GM12801 (cell line): Measurements from ENCODE around the gene EVA1C.

Experiments used
- TF ChIP-seq, protein P1 (sequence below): IDR thresholded peaks from one replicate; pipeline ENCODE4 v1.5.1; 2011; ENCODE audit warnings: control low read depth; ENCODE audit not compliant: insufficient read length; ENCODE audit errors: extremely low read depth

Gene EVA1C

DNA sequence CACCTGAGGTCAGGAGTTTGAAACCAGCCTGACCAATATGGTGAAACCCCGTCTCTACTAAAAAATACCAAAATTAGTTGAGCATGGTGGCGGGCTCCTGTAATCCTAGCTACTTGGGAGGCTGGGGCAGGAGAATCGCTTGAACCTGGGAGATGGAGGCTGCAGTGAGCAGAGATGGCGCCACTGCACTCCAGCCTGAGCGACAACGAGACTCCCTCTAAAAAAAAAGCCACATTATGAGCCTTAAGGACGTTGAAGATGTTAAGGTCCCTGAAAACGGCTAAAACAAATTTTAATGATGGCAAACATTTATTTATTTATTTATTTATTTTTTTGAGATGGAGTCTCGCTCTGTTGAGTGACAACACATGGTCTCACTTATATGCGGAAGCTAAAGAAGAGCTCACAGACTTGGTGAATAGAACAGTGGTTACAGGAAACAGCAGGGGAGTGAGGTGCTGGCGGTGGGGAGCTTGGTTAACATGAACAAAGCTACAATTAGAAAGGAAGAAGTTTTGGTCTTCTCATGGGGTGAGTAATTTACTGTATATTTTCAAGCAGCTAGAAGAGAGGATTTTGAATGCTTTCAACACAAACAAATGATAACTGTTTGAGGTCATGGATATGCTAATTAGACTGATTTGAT, 125.8 kb downstream of the EVA1C start:
- TF ChIP-seq, protein P1, sequence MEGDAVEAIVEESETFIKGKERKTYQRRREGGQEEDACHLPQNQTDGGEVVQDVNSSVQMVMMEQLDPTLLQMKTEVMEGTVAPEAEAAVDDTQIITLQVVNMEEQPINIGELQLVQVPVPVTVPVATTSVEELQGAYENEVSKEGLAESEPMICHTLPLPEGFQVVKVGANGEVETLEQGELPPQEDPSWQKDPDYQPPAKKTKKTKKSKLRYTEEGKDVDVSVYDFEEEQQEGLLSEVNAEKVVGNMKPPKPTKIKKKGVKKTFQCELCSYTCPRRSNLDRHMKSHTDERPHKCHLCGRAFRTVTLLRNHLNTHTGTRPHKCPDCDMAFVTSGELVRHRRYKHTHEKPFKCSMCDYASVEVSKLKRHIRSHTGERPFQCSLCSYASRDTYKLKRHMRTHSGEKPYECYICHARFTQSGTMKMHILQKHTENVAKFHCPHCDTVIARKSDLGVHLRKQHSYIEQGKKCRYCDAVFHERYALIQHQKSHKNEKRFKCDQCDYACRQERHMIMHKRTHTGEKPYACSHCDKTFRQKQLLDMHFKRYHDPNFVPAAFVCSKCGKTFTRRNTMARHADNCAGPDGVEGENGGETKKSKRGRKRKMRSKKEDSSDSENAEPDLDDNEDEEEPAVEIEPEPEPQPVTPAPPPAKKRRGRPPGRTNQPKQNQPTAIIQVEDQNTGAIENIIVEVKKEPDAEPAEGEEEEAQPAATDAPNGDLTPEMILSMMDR: no peak

DNA sequence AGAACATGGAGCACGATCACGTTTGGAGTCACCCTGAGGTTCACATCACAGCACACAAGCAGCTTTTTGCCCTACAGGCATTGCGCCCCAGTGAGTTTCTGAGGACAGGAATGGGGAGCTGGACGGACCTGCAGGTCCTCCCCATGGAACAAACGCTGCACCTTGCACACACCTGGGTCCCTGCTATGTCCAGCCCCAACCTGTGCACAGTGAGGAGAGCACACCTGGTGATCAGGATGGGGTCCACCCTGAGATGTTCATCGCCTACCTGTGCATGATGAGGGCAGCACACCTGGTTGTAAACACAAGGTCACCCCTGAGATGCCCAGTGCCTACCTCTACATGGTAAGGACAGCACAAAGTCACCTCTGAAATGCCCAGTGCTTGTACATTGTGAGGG, 126.9 kb downstream of the EVA1C start:
- TF ChIP-seq, protein P1: no peak

DNA sequence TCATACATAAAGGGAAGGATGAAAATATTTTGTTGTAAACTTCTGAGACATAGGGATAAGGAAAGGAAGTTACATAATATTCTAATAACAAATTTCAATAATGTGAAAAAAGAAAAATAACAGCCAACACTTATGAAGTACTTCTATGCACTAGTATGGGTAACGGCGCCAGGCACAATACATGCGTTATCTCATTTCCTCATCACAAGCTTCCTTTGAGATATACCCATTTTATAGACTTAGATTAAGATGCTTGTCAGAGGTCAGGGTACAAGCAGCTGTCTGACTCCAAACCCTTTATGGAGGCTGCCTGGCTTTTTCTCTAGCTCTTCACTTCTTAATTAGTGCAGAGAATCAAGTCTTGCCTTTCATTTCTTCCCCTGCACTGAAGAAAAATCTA, 131.5 kb downstream of the EVA1C start:
- TF ChIP-seq, protein P1: no peak

DNA sequence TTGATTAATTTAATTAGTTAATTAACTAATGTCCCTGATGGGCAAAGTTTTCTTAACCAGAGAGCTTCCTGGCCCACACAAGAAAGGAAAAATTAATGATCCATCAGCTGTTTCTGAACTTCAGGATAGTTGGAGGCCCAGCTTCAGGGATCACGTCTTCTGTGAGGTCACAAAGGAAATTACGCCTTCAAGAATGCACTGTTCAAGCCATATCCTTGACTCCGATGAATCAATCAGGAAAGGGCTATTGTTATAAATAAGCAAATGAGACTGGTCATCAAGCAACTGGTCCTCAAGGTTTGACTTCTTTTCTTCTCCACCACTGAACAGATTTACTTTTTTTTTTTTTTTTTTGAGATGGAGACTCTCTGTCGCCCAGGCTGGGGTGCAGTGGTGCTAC, 132.2 kb downstream of the EVA1C start:
- TF ChIP-seq, protein P1: no peak

DNA sequence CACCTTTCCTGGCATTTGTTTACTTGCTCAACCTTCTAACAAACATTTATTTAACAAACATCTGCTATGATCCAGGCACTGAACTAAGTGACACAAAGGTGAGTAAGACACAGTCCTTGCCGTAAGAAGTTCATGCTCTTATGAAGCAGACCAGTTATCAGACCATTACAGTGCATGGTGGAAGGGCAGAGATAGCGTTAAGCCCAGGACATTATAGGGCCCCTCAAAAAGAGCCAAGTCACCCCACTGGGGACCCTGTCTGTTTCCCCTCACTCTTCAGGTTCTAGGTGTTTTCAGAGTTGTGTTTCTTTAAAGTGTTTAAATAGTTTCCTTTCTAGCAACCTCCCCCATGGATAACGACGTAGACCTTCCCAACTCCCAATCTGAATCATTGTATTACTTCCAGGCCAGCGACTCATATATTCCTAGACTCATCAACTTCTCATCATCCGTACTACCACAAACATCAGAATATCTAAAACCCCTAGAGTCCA, 133.5 kb downstream of the EVA1C start:
- TF ChIP-seq, protein P1: no peak

DNA sequence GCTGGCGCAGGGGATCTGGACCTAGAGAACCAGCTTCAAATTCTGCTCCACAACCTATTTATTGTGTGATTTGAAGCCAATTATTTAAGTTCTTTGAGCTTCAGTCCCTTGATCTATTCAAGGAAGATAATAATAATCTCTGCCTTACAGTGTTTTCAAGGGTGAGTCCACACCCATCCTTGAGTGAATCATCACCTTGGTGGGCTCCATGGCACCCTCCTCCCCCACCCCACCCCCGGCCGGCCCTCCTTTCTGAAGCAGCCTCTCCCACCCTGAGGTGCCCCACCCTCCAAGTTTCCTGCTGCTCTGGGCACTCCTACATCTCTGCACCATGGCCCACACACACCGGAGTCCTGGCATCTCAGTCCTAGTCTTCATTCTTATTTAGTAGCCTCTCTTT, 134.5 kb downstream of the EVA1C start:
- TF ChIP-seq, protein P1: no peak

DNA sequence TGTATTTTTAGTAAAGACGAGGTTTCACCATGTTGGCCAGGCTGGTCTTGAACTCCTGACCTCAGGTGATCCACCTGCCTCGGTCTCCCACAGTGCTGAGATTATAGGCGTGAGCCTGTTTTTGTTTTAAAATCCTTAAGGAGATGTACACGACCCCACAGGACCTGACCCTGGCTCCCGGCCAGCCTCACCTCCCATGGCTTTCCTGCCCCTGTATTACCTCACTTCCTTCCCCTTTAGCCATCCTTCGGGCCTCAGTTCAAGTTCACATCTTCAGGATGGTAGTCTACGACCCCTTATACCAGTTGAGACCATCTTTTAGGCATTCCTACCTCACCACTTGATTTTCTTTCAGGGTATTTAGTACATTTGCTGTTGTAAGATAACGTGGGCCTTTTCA, 136.5 kb downstream of the EVA1C start:
- TF ChIP-seq, protein P1: no peak
